Nephron (organoid): ENCODE measurements around the gene CEACAM1.

Experiments used
- H3K27ac Mint-ChIP-seq, 3 experiments: 2 replicates each; pipeline ENCODE4 v1.8.0; 2020; ENCODE audit warnings: mixed read lengths in 3 of 3, mild to moderate bottlenecking in 2 of 3, moderate library complexity in 1 of 3
- H3K27me3 Mint-ChIP-seq: 2 replicates; pipeline ENCODE4 v1.8.0; 2021; ENCODE audit warnings: low read depth, mild to moderate bottlenecking, moderate library complexity, mixed read lengths
- H3K36me3 Mint-ChIP-seq: 2 replicates; pipeline ENCODE4 v1.8.0; 2020; ENCODE audit warnings: low read depth, mixed read lengths
- H3K4me1 Mint-ChIP-seq: 2 replicates; pipeline ENCODE4 v1.8.0; 2020; ENCODE audit warnings: mixed read lengths
- H3K4me3 Mint-ChIP-seq, 3 experiments: 2 replicates each; pipeline ENCODE4 v1.8.0; 2020; ENCODE audit warnings: mild to moderate bottlenecking in 3 of 3, mixed read lengths in 3 of 3, moderate library complexity in 2 of 3
- H3K9me3 Mint-ChIP-seq: 2 replicates; pipeline ENCODE4 v1.8.0; 2020; ENCODE audit warnings: mixed read lengths
- TF ChIP-seq, protein P1 (sequence below), 3 experiments: fragments of 200-600 bp; sonication (generic); IDR thresholded peaks; one replicate each; pipeline ENCODE4 v1.5.0; 2021; ENCODE audit warnings: antibody characterized with exemption in 3 of 3; ENCODE audit not compliant: unreplicated experiment in 3 of 3

Gene CEACAM1

GRCh38 chr19:42521346-42522030, 6.8 kb downstream of the CEACAM1 start:
- H3K4me3 Mint-ChIP-seq: no peak overlapping the region
- TF ChIP-seq, protein P1, sequence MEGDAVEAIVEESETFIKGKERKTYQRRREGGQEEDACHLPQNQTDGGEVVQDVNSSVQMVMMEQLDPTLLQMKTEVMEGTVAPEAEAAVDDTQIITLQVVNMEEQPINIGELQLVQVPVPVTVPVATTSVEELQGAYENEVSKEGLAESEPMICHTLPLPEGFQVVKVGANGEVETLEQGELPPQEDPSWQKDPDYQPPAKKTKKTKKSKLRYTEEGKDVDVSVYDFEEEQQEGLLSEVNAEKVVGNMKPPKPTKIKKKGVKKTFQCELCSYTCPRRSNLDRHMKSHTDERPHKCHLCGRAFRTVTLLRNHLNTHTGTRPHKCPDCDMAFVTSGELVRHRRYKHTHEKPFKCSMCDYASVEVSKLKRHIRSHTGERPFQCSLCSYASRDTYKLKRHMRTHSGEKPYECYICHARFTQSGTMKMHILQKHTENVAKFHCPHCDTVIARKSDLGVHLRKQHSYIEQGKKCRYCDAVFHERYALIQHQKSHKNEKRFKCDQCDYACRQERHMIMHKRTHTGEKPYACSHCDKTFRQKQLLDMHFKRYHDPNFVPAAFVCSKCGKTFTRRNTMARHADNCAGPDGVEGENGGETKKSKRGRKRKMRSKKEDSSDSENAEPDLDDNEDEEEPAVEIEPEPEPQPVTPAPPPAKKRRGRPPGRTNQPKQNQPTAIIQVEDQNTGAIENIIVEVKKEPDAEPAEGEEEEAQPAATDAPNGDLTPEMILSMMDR (IDR thresholded peaks at IDR 0.05; ENCODE audit: unreplicated experiment in 3 of 3): no peak
- no peaks in the 10 kb centered on the region for H3K36me3 Mint-ChIP-seq
- H3K4me1 Mint-ChIP-seq: no peaks in the 10 kb centered on the region
- H3K27ac Mint-ChIP-seq: no peak overlapping the region
- no peaks in the 10 kb centered on the region for H3K27me3 Mint-ChIP-seq
- H3K9me3 Mint-ChIP-seq: no peaks in the 10 kb centered on the region

DNA sequence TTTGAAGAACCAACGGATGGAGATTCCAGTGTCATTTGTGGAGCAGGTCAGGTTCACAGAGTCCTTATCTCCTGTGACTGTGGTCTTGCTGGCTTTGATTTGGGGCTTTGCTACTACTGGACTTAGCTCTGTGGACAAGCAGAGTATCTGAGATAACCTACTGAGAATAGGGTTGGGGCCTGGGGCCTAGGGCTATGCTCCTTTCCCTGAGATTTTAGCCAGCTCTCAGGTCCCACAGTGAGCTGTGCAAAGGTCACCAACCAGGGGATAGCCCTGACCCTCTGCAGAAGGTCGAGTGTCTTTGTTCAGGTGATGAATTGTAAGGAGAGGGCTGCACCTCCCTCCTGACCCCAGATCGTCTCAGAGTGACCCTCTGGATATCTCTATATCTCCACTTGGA, 9.2 kb downstream of the CEACAM1 start:
- Mint-ChIP-seq H3K9me3 (peaks cover 3% of the 10 kb centered on the region), H3K27ac (no peak overlapping the region), H3K4me3 (no peak overlapping the region), H3K4me1 (no peaks in the 10 kb centered on the region), H3K36me3 (no peaks in the 10 kb centered on the region), H3K27me3 (no peaks in the 10 kb centered on the region)
- TF ChIP-seq, protein P1 (IDR thresholded peaks at IDR 0.05; ENCODE audit: unreplicated experiment in 3 of 3): no peak

DNA sequence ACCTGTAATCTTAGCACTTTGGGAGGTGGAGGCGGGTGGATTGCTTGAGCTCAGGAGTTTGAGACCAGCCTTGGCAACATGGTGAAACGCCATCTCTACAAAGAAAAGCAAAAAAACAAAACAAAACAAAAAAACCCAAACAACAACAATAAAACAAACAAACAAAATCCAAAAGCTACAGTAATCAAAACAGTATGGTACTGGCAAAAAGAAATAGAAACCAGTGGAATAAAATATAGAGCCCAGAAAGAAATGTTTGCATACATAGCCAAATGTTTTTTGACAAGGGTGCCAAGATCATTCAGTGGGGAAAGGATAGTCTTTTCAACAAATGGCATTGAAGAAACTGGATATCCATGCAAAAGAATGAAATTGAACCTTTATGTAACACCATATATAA, 11.5 kb downstream of the CEACAM1 start:
- H3K9me3 Mint-ChIP-seq: peaks cover 3% of the 10 kb centered on the region
- TF ChIP-seq, protein P1 (IDR thresholded peaks at IDR 0.05; ENCODE audit: unreplicated experiment in 3 of 3): no peak
- no peaks in the 10 kb centered on the region for H3K36me3 Mint-ChIP-seq
- no peak overlapping the region for H3K4me3 Mint-ChIP-seq
- H3K27ac Mint-ChIP-seq: no peak overlapping the region
- H3K4me1 Mint-ChIP-seq: no peaks in the 10 kb centered on the region
- no peaks in the 10 kb centered on the region for H3K27me3 Mint-ChIP-seq

GRCh38 chr19:42515241-42515832, 12.9 kb downstream of the CEACAM1 start:
- Mint-ChIP-seq H3K36me3 (no peaks in the 10 kb centered on the region), H3K4me1 (no peaks in the 10 kb centered on the region), H3K4me3 (no peak overlapping the region), H3K27me3 (peaks cover 5% of the 10 kb centered on the region), H3K27ac (no peak overlapping the region), H3K9me3 (peaks cover 3% of the 10 kb centered on the region)
- TF ChIP-seq, protein P1 (IDR thresholded peaks at IDR 0.05; ENCODE audit: unreplicated experiment in 3 of 3): no peak

- Mint-ChIP-seq H3K4me3 (no peak overlapping the region), H3K36me3 (no peaks in the 10 kb centered on the region), H3K9me3 (peaks cover 3% of the 10 kb centered on the region), H3K27me3 (peaks cover 5% of the 10 kb centered on the region), H3K27ac (no peak overlapping the region), H3K4me1 (no peaks in the 10 kb centered on the region)
- TF ChIP-seq, protein P1 (IDR thresholded peaks at IDR 0.05; ENCODE audit: unreplicated experiment in 3 of 3): no peak
These were observed 13.8 kb downstream of the CEACAM1 start for GRCh38 chr19:42514449-42514848.
